Fibroblast of lung (primary cell): ENCODE results near the gene CRYL1. TPM values are rescaled to one million over a fixed set of nuclear protein-coding genes. Genes with fewer than 3 reads are reported as not detected.
A peak's percentile ranks its signal among the peaks of the same experiment; 100 is the strongest.

Experiments
- DNase-seq, 2 donors: peaks; one replicate each; pipeline versions ENCODE4 v3.0.0 to v3.0.0-alpha.2; 2010; ENCODE audit warnings: low read depth in 2 of 2
- H2AFZ ChIP-seq: 2 replicates; pipeline ENCODE4 v1.5.1; 2012; ENCODE audit warnings: low read length, control low read depth, inconsistent platforms
- H3K27ac ChIP-seq: 2 replicates; pipeline ENCODE4 v1.5.1; 2011; ENCODE audit warnings: low read length, control low read depth; ENCODE audit not compliant: insufficient read depth
- H3K27me3 ChIP-seq: 2 replicates; pipeline ENCODE4 v1.5.1; 2011; ENCODE audit warnings: mild to moderate bottlenecking, low read length; ENCODE audit not compliant: control insufficient read depth, insufficient read depth
- H3K36me3 ChIP-seq: 2 replicates; pipeline ENCODE4 v1.5.1; 2011; ENCODE audit warnings: low read length; ENCODE audit not compliant: control insufficient read depth, insufficient read depth
- H3K4me1 ChIP-seq: 2 replicates; pipeline ENCODE4 v1.5.1; 2011; ENCODE audit warnings: low read length; ENCODE audit not compliant: control insufficient read depth, insufficient read depth; ENCODE audit errors: extremely low read depth
- H3K4me2 ChIP-seq: 2 replicates; pipeline ENCODE4 v1.5.1; 2011; ENCODE audit warnings: low read length, control low read depth; ENCODE audit not compliant: insufficient read depth; ENCODE audit errors: extremely low read depth
- H3K4me3 ChIP-seq, 4 experiments: fragments of 200-600 bp in 1 of 4; sonication (generic) in 1 of 4; replicated peaks in 1 of 4; 2 replicates each; pipeline ENCODE4 v1.5.1; 2011 to 2016; ENCODE audit warnings: low read length in 4 of 4, low read depth in 3 of 4, mild to moderate bottlenecking in 3 of 4, control low read depth in 2 of 4, inconsistent platforms in 1 of 4, mixed read lengths in 1 of 4; ENCODE audit not compliant: insufficient read depth in 1 of 4; ENCODE audit errors: control extremely low read depth in 1 of 4
- H3K79me2 ChIP-seq: 2 replicates; pipeline ENCODE4 v1.5.1; 2012; ENCODE audit warnings: mild to moderate bottlenecking, low read length, inconsistent platforms; ENCODE audit not compliant: control insufficient read depth, insufficient read depth
- H3K9ac ChIP-seq: 2 replicates; pipeline ENCODE4 v1.5.1; 2011; ENCODE audit warnings: mild to moderate bottlenecking, low read length, control low read depth; ENCODE audit not compliant: insufficient read depth
- H3K9me3 ChIP-seq: 2 replicates; pipeline ENCODE4 v1.5.1; 2012; ENCODE audit warnings: low read depth, low read length; ENCODE audit not compliant: control insufficient read depth, insufficient read depth
- H4K20me1 ChIP-seq: 2 replicates; pipeline ENCODE4 v1.5.1; 2011; ENCODE audit warnings: low read length; ENCODE audit not compliant: control insufficient read depth, insufficient read depth; ENCODE audit errors: extremely low read depth
- CTCF ChIP-seq, 2 donors: IDR thresholded peaks in 1 of 2; conservative IDR thresholded peaks in 1 of 2; 1 replicate in 1 of 2; 2 replicates in 1 of 2; pipeline ENCODE4 v1.5.1; 2011 to 2012; ENCODE audit warnings: low read length in 2 of 2, control low read depth in 1 of 2, inconsistent platforms in 1 of 2, low read depth in 1 of 2, mild to moderate bottlenecking in 1 of 2
- EZH2 ChIP-seq: IDR thresholded peaks from 2 replicates; pipeline ENCODE4 v1.5.1; 2012; ENCODE audit warnings: low read length, control low read depth, mild to moderate bottlenecking; ENCODE audit errors: missing control alignments
- polyA plus RNA-seq, 2 donors: library from polyadenylated mRNA; depleted of rRNA in 1 of 2; stranded (reverse) in 1 of 2; unstranded in 1 of 2; fragments of >200 nt; gene quantifications; 2 replicates each; pipeline ENCODE4 v1.2.1, GENCODE V29; 2011 to 2012; ENCODE audit warnings: missing spikeins in 1 of 2
- total RNA-seq: library from RNA; depleted of rRNA; stranded (reverse); fragments of >200 nt; gene quantifications from 2 replicates; pipeline ENCODE4 v1.2.1, GENCODE V29; 2014

CRYL1 gene
- total and polyA plus RNA-seq, 2 donors (not counting 1 experiment from before 2014, with no cell fraction given): 18.3 to 20.1 TPM

- Histone ChIP-seq H3K36me3 (no peaks in the 10 kb centered on the region), H3K4me3 (no peak overlapping the region), H4K20me1 (no peaks in the 10 kb centered on the region), H3K79me2 (no peaks in the 10 kb centered on the region), H3K4me1 (no peaks in the 10 kb centered on the region), H2AFZ (no peak overlapping the region), H3K27me3 (no peaks in the 10 kb centered on the region), H3K9ac (no peak overlapping the region), H3K9me3 (no peaks in the 10 kb centered on the region), H3K4me2 (peak overlapping the region; percentile 3), H3K27ac (no peak overlapping the region)
- peak in 1 of 2 donors; percentile 85 for DNase-seq
- TF ChIP-seq EZH2: no peak
- TF ChIP-seq CTCF (conservative IDR thresholded peaks at IDR 0.05 in 1 of 2, IDR thresholded peaks at IDR 0.05 in 1 of 2; ENCODE audit: low read depth in 1 of 2, low read length in 2 of 2): no peak
Measured at GRCh38 chr13:20428666-20429644, 96.7 kb downstream of the CRYL1 start.

GRCh38 chr13:20426766-20427448 is 98.8 kb downstream of the CRYL1 start:
- no peak for TF ChIP-seq CTCF (conservative IDR thresholded peaks at IDR 0.05 in 1 of 2, IDR thresholded peaks at IDR 0.05 in 1 of 2; ENCODE audit: low read depth in 1 of 2, low read length in 2 of 2)
- no peak overlapping the region for H3K4me2 ChIP-seq
- H3K27me3 ChIP-seq: no peaks in the 10 kb centered on the region
- DNase-seq: peak in 1 of 2 donors; percentile 54
- H3K9ac ChIP-seq: no peak overlapping the region
- no peak overlapping the region for H2AFZ ChIP-seq
- no peaks in the 10 kb centered on the region for H3K9me3 ChIP-seq
- H3K27ac ChIP-seq: no peak overlapping the region
- H3K4me1 ChIP-seq: no peaks in the 10 kb centered on the region
- H3K79me2 ChIP-seq: no peaks in the 10 kb centered on the region
- no peaks in the 10 kb centered on the region for H3K36me3 ChIP-seq
- no peaks in the 10 kb centered on the region for H4K20me1 ChIP-seq
- no peak overlapping the region for H3K4me3 ChIP-seq

GRCh38 chr13:20425819-20426219 is 99.8 kb downstream of the CRYL1 start:
- Histone ChIP-seq H3K27me3 (no peaks in the 10 kb centered on the region), H3K79me2 (no peaks in the 10 kb centered on the region), H3K4me2 (no peak overlapping the region), H3K9ac (no peak overlapping the region), H3K27ac (no peak overlapping the region), H3K4me3 (no peak overlapping the region), H2AFZ (no peak overlapping the region), H3K36me3 (no peaks in the 10 kb centered on the region), H3K4me1 (no peaks in the 10 kb centered on the region), H3K9me3 (no peaks in the 10 kb centered on the region), H4K20me1 (no peaks in the 10 kb centered on the region)
- peak in 1 of 2 donors; percentile 20 for DNase-seq
- TF ChIP-seq CTCF (conservative IDR thresholded peaks at IDR 0.05 in 1 of 2, IDR thresholded peaks at IDR 0.05 in 1 of 2; ENCODE audit: low read depth in 1 of 2, low read length in 2 of 2): no peak
- TF ChIP-seq EZH2: no peak
